CD4-positive, CD25-positive, alpha-beta regulatory T cell (primary cell): ENCODE measurements around the gene HSPA9. TPM values are rescaled to one million over a fixed set of nuclear protein-coding genes. Genes with fewer than 3 reads are reported as not detected.

Experiments
- ATAC-seq, 2 donors: fragments of 150-1000 bp; cut with Tn5 transposase; one replicate each; pipeline ENCODE4 v1.10.0; 2021; ENCODE audit warnings: low read depth in 2 of 2, moderate number of reproducible peaks in 2 of 2, moderate library complexity in 1 of 2
- DNase-seq, 3 donors: peaks; one replicate each; pipeline versions ENCODE4 v3.0.0 to v3.0.0-alpha.2; 2012 to 2022; ENCODE audit warnings: mixed read lengths in 1 of 3
- H3K27ac ChIP-seq: one replicate; pipeline ENCODE4 v1.7.0; 2013; ENCODE audit warnings: mild to moderate bottlenecking, low read length; ENCODE audit not compliant: insufficient read depth, poor library complexity, severe bottlenecking
- H3K27me3 ChIP-seq: one replicate; pipeline ENCODE4 v1.7.0; 2013; ENCODE audit warnings: low read length; ENCODE audit not compliant: control insufficient read depth, insufficient read depth
- H3K36me3 ChIP-seq: one replicate; pipeline ENCODE4 v1.7.0; 2013; ENCODE audit warnings: mild to moderate bottlenecking, low read length, moderate library complexity; ENCODE audit not compliant: control insufficient read depth, insufficient read depth
- H3K4me1 ChIP-seq: 2 replicates; pipeline ENCODE4 v1.7.0; 2013; ENCODE audit warnings: mild to moderate bottlenecking, low read length; ENCODE audit not compliant: insufficient read depth, control insufficient read depth, poor library complexity, severe bottlenecking
- H3K4me3 ChIP-seq: one replicate; pipeline ENCODE4 v1.7.0; 2013; ENCODE audit warnings: low read depth, mild to moderate bottlenecking, low read length, moderate library complexity
- H3K9me3 ChIP-seq, 2 experiments: 1 replicate in 1 of 2; 2 replicates in 1 of 2; pipeline ENCODE4 v1.7.0; 2013; ENCODE audit warnings: low read length in 2 of 2, mild to moderate bottlenecking in 1 of 2, moderate library complexity in 1 of 2; ENCODE audit not compliant: control insufficient read depth in 2 of 2
- H3K27ac Mint-ChIP-seq, 3 donors: one replicate each; pipeline ENCODE4 v1.8.0; 2020 to 2022; ENCODE audit warnings: mild to moderate bottlenecking in 3 of 3, mixed read lengths in 3 of 3, moderate library complexity in 2 of 3
- H3K27me3 Mint-ChIP-seq: one replicate; pipeline ENCODE4 v1.8.0; 2022; ENCODE audit warnings: mild to moderate bottlenecking, mixed read lengths
- H3K36me3 Mint-ChIP-seq: one replicate; pipeline ENCODE4 v1.8.0; 2020; ENCODE audit warnings: mixed read lengths
- H3K4me1 Mint-ChIP-seq, 4 donors: one replicate each; pipeline ENCODE4 v1.8.0; 2020 to 2022; ENCODE audit warnings: mixed read lengths in 4 of 4, mild to moderate bottlenecking in 1 of 4
- H3K4me3 Mint-ChIP-seq, 4 donors: one replicate each; pipeline ENCODE4 v1.8.0; 2020 to 2022; ENCODE audit warnings: mild to moderate bottlenecking in 4 of 4, mixed read lengths in 4 of 4, moderate library complexity in 3 of 4
- H3K9me3 Mint-ChIP-seq, 7 donors: one replicate each; pipeline ENCODE4 v1.8.0; 2020 to 2022; ENCODE audit warnings: mixed read lengths in 7 of 7, mild to moderate bottlenecking in 3 of 7, moderate library complexity in 2 of 7
- polyA plus RNA-seq, 4 donors: library from polyadenylated mRNA; unstranded; fragments of 300-500 nt; fragmentation: Illumina TruSeq; gene quantifications; one replicate each; pipeline ENCODE4 v1.2.3, GENCODE V29; 2021
- total RNA-seq: library from RNA; stranded (reverse); gene quantifications from one replicate; pipeline ENCODE4 v1.2.3, GENCODE V29; 2022

Gene HSPA9
- total and polyA plus RNA-seq, 5 donors from 2014 or later, result 113 to 276 (median 121) TPM

DNA sequence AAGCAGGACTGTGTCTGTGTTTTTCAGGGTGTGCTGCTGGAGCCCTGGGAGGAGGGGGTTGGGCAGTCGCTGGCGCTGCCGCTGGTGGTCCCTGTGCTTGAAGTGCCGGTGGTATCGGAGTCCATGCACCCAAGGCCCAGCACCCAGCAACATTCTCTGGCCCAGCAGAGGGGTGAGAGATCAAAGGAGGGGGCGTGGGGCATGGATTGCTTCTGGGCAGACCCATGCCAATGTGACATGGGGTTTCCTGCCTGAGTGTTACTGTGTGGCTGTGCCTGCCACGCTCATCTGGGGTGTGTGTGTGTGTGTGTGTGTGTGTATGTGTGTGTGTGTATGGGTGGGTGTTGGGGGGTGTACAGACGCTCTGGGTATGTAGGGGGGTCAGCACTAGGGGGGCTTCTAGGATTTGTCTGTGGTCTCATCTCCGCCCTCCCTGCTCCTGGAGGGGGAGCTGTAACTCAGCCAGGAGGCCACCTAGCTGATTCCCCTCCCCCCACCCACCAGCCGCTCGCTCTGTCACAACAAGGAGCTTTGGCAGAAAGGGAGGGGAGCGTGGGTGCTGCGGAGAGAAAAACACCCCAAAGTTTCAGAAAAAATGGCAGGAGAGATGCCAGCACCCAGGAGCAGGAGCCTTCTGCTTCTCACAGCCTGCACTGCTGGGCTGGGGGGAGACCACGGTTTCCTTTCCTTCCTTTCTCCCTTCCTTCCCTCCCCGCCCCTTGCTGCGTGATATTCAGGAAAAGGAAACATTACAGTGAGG lies 35.9 kb upstream of the HSPA9 start:
- peaks cover 0 to 1% (median 0%) of the 10 kb centered on the region in 7 donors for H3K9me3 Mint-ChIP-seq
- no peak overlapping the region for H3K27ac Mint-ChIP-seq
- ATAC-seq (peak in 1 of 2 donors; percentile 64), DNase-seq (peak in 1 of 3 donors; percentile 16)
- peak overlapping the region in 1 of 4 donors; percentile 13 for H3K4me3 Mint-ChIP-seq
- peaks cover 60% of the 10 kb centered on the region for H3K27me3 Mint-ChIP-seq
- Histone ChIP-seq H3K27me3 (peaks cover 15% of the 10 kb centered on the region), H3K27ac (no peak overlapping the region), H3K36me3 (no peaks in the 10 kb centered on the region), H3K9me3 (no peaks in the 10 kb centered on the region), H3K4me3 (no peak overlapping the region), H3K4me1 (peaks cover 9% of the 10 kb centered on the region)
- peaks cover 0 to 12% (median under 1%) of the 10 kb centered on the region in 4 donors for H3K4me1 Mint-ChIP-seq
- no peaks in the 10 kb centered on the region for H3K36me3 Mint-ChIP-seq

DNA sequence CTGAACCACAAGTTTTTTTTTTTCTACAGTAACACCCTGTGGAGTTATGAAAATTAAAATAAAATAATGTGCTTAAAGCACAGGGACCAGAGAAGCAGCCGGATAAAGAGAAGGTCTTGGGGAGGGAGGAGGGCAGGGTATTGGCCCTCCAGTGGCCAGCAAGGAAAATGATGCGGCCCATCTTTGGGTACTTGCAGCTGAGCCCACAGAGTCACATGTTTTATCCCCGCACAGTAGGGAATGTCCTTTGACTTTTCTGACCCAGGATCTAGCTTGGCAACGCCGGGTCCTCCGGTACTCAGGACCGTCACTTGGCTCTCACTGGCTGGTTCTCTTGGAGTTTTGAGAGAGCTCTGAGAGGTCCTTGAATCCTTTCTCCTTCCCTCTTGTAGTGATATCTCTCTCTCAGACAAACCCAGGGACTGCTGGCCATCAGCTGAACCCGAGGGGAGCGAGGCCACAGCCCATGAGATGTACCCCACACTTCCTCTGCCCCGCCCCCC lies 35.3 kb upstream of the HSPA9 start:
- H3K4me1 Mint-ChIP-seq, result peaks cover 0 to 12% (median under 1%) of the 10 kb centered on the region in 4 donors
- H3K27me3 Mint-ChIP-seq, result peaks cover 54% of the 10 kb centered on the region
- H3K36me3 Mint-ChIP-seq, result no peaks in the 10 kb centered on the region
- H3K27ac Mint-ChIP-seq, result no peak overlapping the region
- Histone ChIP-seq H3K27me3 (peaks cover 15% of the 10 kb centered on the region), H3K9me3 (no peaks in the 10 kb centered on the region), H3K4me3 (no peak overlapping the region), H3K27ac (no peak overlapping the region), H3K4me1 (peaks cover 9% of the 10 kb centered on the region), H3K36me3 (no peaks in the 10 kb centered on the region)
- no peak overlapping the region for H3K4me3 Mint-ChIP-seq
- ATAC-seq (no peak), DNase-seq (no peak)
- peaks cover 0 to 1% (median 0%) of the 10 kb centered on the region in 7 donors for H3K9me3 Mint-ChIP-seq

- Mint-ChIP-seq H3K27ac (no peak overlapping the region), H3K4me3 (no peak overlapping the region), H3K27me3 (peaks cover 51% of the 10 kb centered on the region), H3K4me1 (peaks cover 0 to 9% (median 4%) of the 10 kb centered on the region in 4 donors), H3K9me3 (peaks cover 0 to 1% (median 0%) of the 10 kb centered on the region in 7 donors), H3K36me3 (no peaks in the 10 kb centered on the region)
- no peak for DNase-seq
- Histone ChIP-seq H3K36me3 (no peaks in the 10 kb centered on the region), H3K4me3 (no peak overlapping the region), H3K27ac (no peak overlapping the region), H3K4me1 (peaks cover 8% of the 10 kb centered on the region), H3K9me3 (no peaks in the 10 kb centered on the region), H3K27me3 (peaks cover 6% of the 10 kb centered on the region)
- ATAC-seq, result no peak
These were observed 31.3 kb upstream of the HSPA9 start for GRCh38 chr5:138606378-138607064.

GRCh38 chr5:138605254-138605972 lies 30.2 kb upstream of the HSPA9 start:
- H3K27ac ChIP-seq, result no peak overlapping the region
- H3K27me3 Mint-ChIP-seq, result peaks cover 42% of the 10 kb centered on the region
- H3K9me3 ChIP-seq, result no peaks in the 10 kb centered on the region
- no peak overlapping the region for H3K4me3 ChIP-seq
- H3K27ac Mint-ChIP-seq, result no peak overlapping the region
- H3K9me3 Mint-ChIP-seq, result peaks cover 0 to 1% (median 0%) of the 10 kb centered on the region in 7 donors
- no peak for ATAC-seq
- H3K4me1 ChIP-seq, result no peaks in the 10 kb centered on the region
- no peak for DNase-seq
- H3K36me3 Mint-ChIP-seq, result no peaks in the 10 kb centered on the region
- no peaks in the 10 kb centered on the region for H3K36me3 ChIP-seq
- peaks cover 5% of the 10 kb centered on the region for H3K27me3 ChIP-seq
- no peak overlapping the region for H3K4me3 Mint-ChIP-seq
- peaks cover 0 to 6% (median 0%) of the 10 kb centered on the region in 4 donors for H3K4me1 Mint-ChIP-seq

- H3K9me3 ChIP-seq, result no peaks in the 10 kb centered on the region
- H3K4me1 Mint-ChIP-seq, result peaks cover 0 to 6% (median 0%) of the 10 kb centered on the region in 4 donors
- H3K27me3 Mint-ChIP-seq, result peaks cover 40% of the 10 kb centered on the region
- H3K4me1 ChIP-seq, result no peaks in the 10 kb centered on the region
- no peak for ATAC-seq
- H3K36me3 Mint-ChIP-seq, result no peaks in the 10 kb centered on the region
- no peak overlapping the region for H3K27ac Mint-ChIP-seq
- H3K4me3 ChIP-seq, result no peak overlapping the region
- peaks cover 4% of the 10 kb centered on the region for H3K27me3 ChIP-seq
- peaks cover 0 to 1% (median 0%) of the 10 kb centered on the region in 7 donors for H3K9me3 Mint-ChIP-seq
- no peak for DNase-seq
- H3K27ac ChIP-seq, result no peak overlapping the region
- H3K36me3 ChIP-seq, result no peaks in the 10 kb centered on the region
- no peak overlapping the region for H3K4me3 Mint-ChIP-seq
These were observed 29.1 kb upstream of the HSPA9 start for GRCh38 chr5:138604176-138604785.

DNA sequence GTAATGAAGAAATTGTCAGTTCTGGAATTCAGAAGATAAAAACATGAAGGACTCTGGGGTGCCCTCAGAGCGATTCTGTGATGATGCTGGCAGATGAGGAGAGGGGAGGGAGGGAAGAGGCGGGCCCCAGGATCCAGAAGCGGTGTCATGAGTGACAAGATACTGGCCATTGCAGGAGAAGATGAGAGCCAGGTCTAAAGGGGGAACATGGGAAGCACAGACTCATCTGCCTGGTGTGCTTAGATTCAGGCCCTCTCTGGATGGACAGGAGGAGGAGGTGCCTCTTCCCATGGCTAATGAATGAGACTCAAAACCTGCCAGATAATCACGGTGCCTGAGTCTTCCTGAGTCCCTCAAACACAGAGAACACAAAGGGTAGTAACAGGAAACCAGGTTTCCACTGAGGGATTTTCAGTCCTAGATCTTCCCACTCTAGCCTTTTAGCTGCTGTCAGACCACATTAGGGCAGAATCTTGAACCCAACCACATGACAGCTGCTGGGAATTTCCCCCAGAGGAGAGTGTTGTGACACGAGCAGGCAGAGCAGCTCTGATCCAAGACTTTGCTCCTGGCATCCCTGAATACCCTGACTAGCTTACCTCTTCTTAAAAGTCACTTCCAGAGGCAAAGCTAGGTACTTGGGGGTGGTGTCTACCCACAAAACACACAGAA lies 28.2 kb upstream of the HSPA9 start:
- Mint-ChIP-seq H3K4me3 (no peak overlapping the region), H3K27me3 (peaks cover 38% of the 10 kb centered on the region), H3K4me1 (peaks cover 0 to 6% (median 0%) of the 10 kb centered on the region in 4 donors), H3K27ac (no peak overlapping the region), H3K9me3 (peaks cover 0 to 1% (median 0%) of the 10 kb centered on the region in 7 donors), H3K36me3 (no peaks in the 10 kb centered on the region)
- Histone ChIP-seq H3K4me1 (no peaks in the 10 kb centered on the region), H3K9me3 (no peaks in the 10 kb centered on the region), H3K36me3 (no peaks in the 10 kb centered on the region), H3K4me3 (no peak overlapping the region), H3K27ac (no peak overlapping the region), H3K27me3 (peaks cover 4% of the 10 kb centered on the region)
- ATAC-seq (no peak), DNase-seq (no peak)
